Osteocyte (in vitro differentiated cells): ENCODE results near the gene CNNM1. TPM values are rescaled to one million over a fixed set of nuclear protein-coding genes. Genes with fewer than 3 reads are reported as not detected.

Experiments used
- DNase-seq: peaks from one replicate; pipeline ENCODE4 v3.0.0; 2021; ENCODE audit warnings: mixed read lengths; ENCODE audit not compliant: unreplicated experiment; ENCODE audit errors: extremely low spot score
- H3K27ac Mint-ChIP-seq: one replicate; pipeline ENCODE4 v1.8.0; 2021; ENCODE audit warnings: mild to moderate bottlenecking, mixed read lengths; ENCODE audit not compliant: unreplicated experiment
- H3K27me3 Mint-ChIP-seq: one replicate; pipeline ENCODE4 v1.8.0; 2021; ENCODE audit warnings: mixed read lengths; ENCODE audit not compliant: unreplicated experiment
- H3K36me3 Mint-ChIP-seq: one replicate; pipeline ENCODE4 v1.8.0; 2021; ENCODE audit warnings: mixed read lengths; ENCODE audit not compliant: unreplicated experiment
- H3K4me1 Mint-ChIP-seq: one replicate; pipeline ENCODE4 v1.8.0; 2021; ENCODE audit warnings: mixed read lengths; ENCODE audit not compliant: unreplicated experiment
- H3K4me3 Mint-ChIP-seq: one replicate; pipeline ENCODE4 v1.8.0; 2021; ENCODE audit warnings: mild to moderate bottlenecking, moderate library complexity, mixed read lengths; ENCODE audit not compliant: unreplicated experiment
- H3K9me3 Mint-ChIP-seq: one replicate; pipeline ENCODE4 v1.8.0; 2021; ENCODE audit warnings: mixed read lengths; ENCODE audit not compliant: unreplicated experiment
- total RNA-seq: library from RNA; stranded (reverse); gene quantifications from 2 replicates; pipeline ENCODE4 v1.2.1, GENCODE V29; 2021
- TF ChIP-seq, protein P1 (sequence below): fragments of 200-600 bp; sonication (generic); IDR thresholded peaks from 2 replicates; pipeline ENCODE4 v1.5.0; 2021; ENCODE audit warnings: antibody characterized with exemption, mild to moderate bottlenecking, moderate library complexity

Gene CNNM1
- total RNA-seq, 1 donor from 2014 or later: 0.24 TPM

DNA sequence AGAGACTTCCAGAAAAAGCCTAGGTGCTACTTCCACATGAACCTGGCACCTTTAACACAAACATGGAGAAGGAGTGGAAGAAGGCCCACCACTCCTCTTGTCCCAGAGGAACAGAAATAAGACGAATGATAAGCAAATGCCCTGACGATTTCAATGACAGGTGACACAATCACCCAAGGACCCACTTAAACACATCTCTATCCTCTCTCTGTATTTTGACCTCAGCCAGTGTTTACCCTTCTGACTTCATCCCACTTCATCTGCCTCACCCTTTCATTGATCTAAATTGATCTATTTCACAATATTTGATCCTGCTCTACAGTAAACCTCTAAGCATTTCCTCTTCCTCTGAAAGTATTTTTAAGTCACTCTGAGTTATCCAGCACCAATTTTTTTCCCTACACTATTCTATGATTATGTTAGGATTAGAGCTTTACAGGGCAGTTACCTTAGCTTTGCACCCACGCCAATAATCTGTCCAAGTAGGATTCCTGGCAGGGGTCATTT is 92.1 kb downstream of the CNNM1 start:
- Mint-ChIP-seq H3K36me3 (peaks cover 30% of the 10 kb centered on the region), H3K27me3 (no peaks in the 10 kb centered on the region), H3K4me1 (no peaks in the 10 kb centered on the region), H3K9me3 (no peaks in the 10 kb centered on the region), H3K27ac (no peak overlapping the region), H3K4me3 (no peak overlapping the region)
- no peak for DNase-seq
- TF ChIP-seq, protein P1, sequence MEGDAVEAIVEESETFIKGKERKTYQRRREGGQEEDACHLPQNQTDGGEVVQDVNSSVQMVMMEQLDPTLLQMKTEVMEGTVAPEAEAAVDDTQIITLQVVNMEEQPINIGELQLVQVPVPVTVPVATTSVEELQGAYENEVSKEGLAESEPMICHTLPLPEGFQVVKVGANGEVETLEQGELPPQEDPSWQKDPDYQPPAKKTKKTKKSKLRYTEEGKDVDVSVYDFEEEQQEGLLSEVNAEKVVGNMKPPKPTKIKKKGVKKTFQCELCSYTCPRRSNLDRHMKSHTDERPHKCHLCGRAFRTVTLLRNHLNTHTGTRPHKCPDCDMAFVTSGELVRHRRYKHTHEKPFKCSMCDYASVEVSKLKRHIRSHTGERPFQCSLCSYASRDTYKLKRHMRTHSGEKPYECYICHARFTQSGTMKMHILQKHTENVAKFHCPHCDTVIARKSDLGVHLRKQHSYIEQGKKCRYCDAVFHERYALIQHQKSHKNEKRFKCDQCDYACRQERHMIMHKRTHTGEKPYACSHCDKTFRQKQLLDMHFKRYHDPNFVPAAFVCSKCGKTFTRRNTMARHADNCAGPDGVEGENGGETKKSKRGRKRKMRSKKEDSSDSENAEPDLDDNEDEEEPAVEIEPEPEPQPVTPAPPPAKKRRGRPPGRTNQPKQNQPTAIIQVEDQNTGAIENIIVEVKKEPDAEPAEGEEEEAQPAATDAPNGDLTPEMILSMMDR: no peak

- Mint-ChIP-seq H3K36me3 (peaks cover 23% of the 10 kb centered on the region), H3K4me1 (no peaks in the 10 kb centered on the region), H3K4me3 (no peak overlapping the region), H3K9me3 (no peaks in the 10 kb centered on the region), H3K27ac (no peak overlapping the region), H3K27me3 (no peaks in the 10 kb centered on the region)
- TF ChIP-seq, protein P1: no peak
- DNase-seq: no peak
Observed at GRCh38 chr10:99422529-99423096, 93.5 kb downstream of the CNNM1 start.

DNA sequence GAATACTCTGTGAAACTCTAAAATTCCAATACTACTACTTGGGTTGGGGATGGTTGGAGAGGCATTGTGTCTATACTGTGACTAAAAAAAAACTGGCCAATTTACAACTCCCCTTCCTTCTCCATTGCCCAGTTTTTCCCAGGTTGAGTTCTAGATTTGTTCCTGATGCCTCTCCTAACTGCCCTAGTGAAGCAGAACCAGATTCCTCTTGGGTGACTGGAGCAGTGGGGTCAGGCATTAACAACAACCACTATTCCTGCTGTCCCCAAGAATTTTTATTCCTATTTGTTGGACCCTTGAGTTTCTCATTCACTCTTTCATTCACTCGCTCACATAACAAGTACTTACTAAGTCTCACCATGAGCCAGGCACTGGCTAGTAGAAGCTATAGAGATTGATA is 95.5 kb downstream of the CNNM1 start:
- Mint-ChIP-seq H3K27me3 (no peaks in the 10 kb centered on the region), H3K36me3 (peaks cover 9% of the 10 kb centered on the region), H3K9me3 (no peaks in the 10 kb centered on the region), H3K4me3 (no peak overlapping the region), H3K4me1 (peaks cover 10% of the 10 kb centered on the region), H3K27ac (no peak overlapping the region)
- no peak for DNase-seq
- TF ChIP-seq, protein P1: no peak

GRCh38 chr10:99425204-99425603 is 96.0 kb downstream of the CNNM1 start:
- Mint-ChIP-seq H3K4me3 (no peak overlapping the region), H3K36me3 (peaks cover 9% of the 10 kb centered on the region), H3K27ac (no peak overlapping the region), H3K4me1 (peaks cover 13% of the 10 kb centered on the region), H3K27me3 (no peaks in the 10 kb centered on the region), H3K9me3 (no peaks in the 10 kb centered on the region)
- TF ChIP-seq, protein P1: no peak
- DNase-seq: no peak

GRCh38 chr10:99426689-99427088 is 97.5 kb downstream of the CNNM1 start:
- Mint-ChIP-seq H3K4me3 (no peak overlapping the region), H3K9me3 (no peaks in the 10 kb centered on the region), H3K36me3 (peaks cover 9% of the 10 kb centered on the region), H3K27me3 (no peaks in the 10 kb centered on the region), H3K4me1 (peaks cover 18% of the 10 kb centered on the region), H3K27ac (no peak overlapping the region)
- TF ChIP-seq, protein P1: no peak
- no peak for DNase-seq
